Measurements from ENCODE around the gene PLEKHA7. TPM values are rescaled to one million over a fixed set of nuclear protein-coding genes. Genes with fewer than 3 reads are reported as not detected.
A peak's percentile ranks its signal among the peaks of the same experiment; 100 is the strongest.
"Not testable (repeated sequence)": the region's sequence is repeated elsewhere in the genome, so short reads cannot be mapped to it uniquely, and the experiment has no call there.

Gene PLEKHA7
- total RNA-seq, 1 experiment from 2014 or later: 1.7 TPM

DNA sequence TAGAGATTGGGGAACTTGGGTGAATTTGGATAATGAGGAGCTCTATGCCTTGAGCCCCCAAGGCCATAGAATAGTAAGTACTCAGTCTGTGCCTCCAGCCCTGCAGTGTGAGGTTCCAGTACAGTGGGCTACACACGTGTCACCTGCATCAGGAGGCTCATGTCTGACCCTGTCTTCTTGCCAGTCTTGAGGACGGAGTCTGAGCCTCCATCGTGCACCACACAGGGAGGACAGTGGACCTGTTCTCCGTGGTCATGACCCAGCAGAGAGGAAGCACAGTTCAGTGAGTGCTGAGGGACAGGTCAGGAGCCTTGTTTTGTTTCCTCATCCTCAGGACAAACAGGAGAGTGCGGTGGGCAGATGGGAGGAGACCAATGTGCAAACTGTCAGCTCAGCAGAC is 32.5 kb upstream of the PLEKHA7 start:
- ChIA-PET POLR2A (ENCODE audit: low non-redundant PET) (no interaction called here), CTCF (no interaction called here)
- no TSS peak for BruUV-seq (replicated peaks)
- no peaks in the 10 kb centered on the region for H3K27me3 ChIP-seq (replicated peaks; ENCODE audit: insufficient read depth, low read depth, low read length, poor library complexity)
- H3K4me1 ChIP-seq (ENCODE audit: insufficient read depth, low read length, poor library complexity, severe bottlenecking): no peaks in the 10 kb centered on the region
- H3K9me3 ChIP-seq (ENCODE audit: low read depth, low read length, poor library complexity, severe bottlenecking): no peaks in the 10 kb centered on the region
- H3K4me3 ChIP-seq (ENCODE audit: low read depth, low read length, poor library complexity, severe bottlenecking): no peak overlapping the region
- DNase-seq (ENCODE audit: low spot score): no peak
- H3K36me3 ChIP-seq (ENCODE audit: insufficient read depth, low read length, poor library complexity, severe bottlenecking): no peaks in the 10 kb centered on the region
- intact Hi-C loops (cut with micrococcal nuclease; ENCODE audit: unreplicated experiment): no loop called here
- TF ChIP-seq EZH2 (IDR thresholded peaks at IDR 0.05; ENCODE audit: borderline replicate concordance, low read depth, low read length, poor library complexity, severe bottlenecking): no peak
- TF ChIP-seq, protein P1, sequence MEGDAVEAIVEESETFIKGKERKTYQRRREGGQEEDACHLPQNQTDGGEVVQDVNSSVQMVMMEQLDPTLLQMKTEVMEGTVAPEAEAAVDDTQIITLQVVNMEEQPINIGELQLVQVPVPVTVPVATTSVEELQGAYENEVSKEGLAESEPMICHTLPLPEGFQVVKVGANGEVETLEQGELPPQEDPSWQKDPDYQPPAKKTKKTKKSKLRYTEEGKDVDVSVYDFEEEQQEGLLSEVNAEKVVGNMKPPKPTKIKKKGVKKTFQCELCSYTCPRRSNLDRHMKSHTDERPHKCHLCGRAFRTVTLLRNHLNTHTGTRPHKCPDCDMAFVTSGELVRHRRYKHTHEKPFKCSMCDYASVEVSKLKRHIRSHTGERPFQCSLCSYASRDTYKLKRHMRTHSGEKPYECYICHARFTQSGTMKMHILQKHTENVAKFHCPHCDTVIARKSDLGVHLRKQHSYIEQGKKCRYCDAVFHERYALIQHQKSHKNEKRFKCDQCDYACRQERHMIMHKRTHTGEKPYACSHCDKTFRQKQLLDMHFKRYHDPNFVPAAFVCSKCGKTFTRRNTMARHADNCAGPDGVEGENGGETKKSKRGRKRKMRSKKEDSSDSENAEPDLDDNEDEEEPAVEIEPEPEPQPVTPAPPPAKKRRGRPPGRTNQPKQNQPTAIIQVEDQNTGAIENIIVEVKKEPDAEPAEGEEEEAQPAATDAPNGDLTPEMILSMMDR (conservative IDR thresholded peaks at IDR 0.05; ENCODE audit: low read depth, low read length): no peak
- H3K27ac ChIP-seq (ENCODE audit: low read depth, low read length, poor library complexity, severe bottlenecking): no peak overlapping the region

DNA sequence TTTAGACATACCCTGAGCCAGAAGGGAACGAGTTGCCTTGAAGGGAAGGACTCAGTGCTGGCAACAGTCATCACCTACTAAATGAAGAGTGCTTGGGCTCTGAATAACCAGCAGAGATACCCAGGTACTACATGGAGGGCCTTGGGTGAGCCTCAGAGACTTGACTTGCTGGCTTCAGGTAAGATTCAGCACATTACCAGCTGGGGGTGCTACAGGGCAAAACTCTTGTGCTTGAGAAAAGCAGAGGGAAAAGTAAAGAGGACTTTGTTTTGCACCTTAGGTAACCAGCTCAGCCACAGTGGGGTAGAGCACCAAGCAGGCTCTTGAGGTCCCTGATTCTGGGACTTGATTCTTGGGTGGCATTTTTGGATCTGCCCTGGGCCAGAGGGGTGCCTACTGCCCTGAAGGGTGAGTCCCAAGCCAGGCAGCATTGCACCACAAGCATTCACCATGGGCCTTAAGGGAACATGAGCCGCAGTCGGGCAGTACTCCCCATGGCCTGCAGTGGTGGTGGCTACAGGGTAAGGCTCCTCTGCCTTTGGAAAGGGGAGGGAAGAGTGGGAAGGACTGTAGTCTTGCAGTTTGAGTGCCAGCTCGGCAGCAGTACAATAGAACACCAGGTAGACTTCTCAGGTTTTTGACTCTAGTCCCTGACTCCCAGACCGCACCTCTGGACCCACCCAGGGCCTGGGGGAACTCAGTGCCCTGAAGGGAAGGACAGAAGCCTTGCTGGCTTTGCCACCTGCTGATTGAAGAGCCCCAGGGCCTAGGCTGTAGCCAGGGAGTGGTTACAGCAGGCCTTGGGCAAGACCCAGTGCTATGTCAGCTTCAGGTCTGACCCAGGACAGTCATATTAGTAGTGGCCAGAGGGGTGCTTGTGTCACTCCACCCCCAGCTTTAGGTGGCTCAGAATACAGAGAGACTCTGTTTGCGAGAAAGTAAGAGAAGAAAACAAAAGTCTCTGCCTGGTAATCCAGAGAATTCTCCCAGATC is 22.7 kb upstream of the PLEKHA7 start:
- no TSS peak for BruUV-seq (replicated peaks)
- intact Hi-C loops (cut with micrococcal nuclease; ENCODE audit: unreplicated experiment): no loop called here
- H3K27ac ChIP-seq (ENCODE audit: low read depth, low read length, poor library complexity, severe bottlenecking): no peak overlapping the region
- CTCF ChIA-PET: no interaction called here
- no peak overlapping the region for H3K4me3 ChIP-seq (ENCODE audit: low read depth, low read length, poor library complexity, severe bottlenecking)
- POLR2A ChIA-PET (ENCODE audit: low non-redundant PET): no interaction called here
- no peak for TF ChIP-seq EZH2 (IDR thresholded peaks at IDR 0.05; ENCODE audit: borderline replicate concordance, low read depth, low read length, poor library complexity, severe bottlenecking)
- TF ChIP-seq, protein P1 (conservative IDR thresholded peaks at IDR 0.05; ENCODE audit: low read depth, low read length): peak; percentile 34; the same call in 1 of the 2 replicates
- DNase-seq (ENCODE audit: low spot score): peak; percentile 13
- H3K27me3 ChIP-seq (replicated peaks; ENCODE audit: insufficient read depth, low read depth, low read length, poor library complexity): no peaks in the 10 kb centered on the region
- no peaks in the 10 kb centered on the region for H3K4me1 ChIP-seq (ENCODE audit: insufficient read depth, low read length, poor library complexity, severe bottlenecking)
- H3K36me3 ChIP-seq (ENCODE audit: insufficient read depth, low read length, poor library complexity, severe bottlenecking): no peaks in the 10 kb centered on the region
- no peaks in the 10 kb centered on the region for H3K9me3 ChIP-seq (ENCODE audit: low read depth, low read length, poor library complexity, severe bottlenecking)

DNA sequence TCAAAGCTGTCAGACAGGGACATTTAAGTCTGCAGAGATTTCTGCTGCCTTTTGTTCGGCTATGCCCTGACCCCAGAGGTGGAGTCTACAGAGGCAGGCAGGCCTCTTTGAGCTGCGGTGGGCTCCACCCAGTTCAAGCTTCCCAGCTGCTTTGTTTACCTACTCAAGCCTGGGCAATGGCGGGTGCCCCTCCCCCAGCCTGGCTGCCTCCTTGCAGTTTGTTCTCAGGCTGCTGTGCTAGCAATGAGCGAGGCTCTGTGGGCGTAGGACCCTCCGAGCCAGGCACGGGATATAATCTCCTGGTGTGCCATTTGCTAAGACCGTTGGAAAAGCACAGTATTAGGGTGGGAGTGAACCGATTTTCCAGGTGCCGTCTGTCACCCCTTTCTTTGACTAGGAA is 19.8 kb upstream of the PLEKHA7 start:
- H3K4me1 ChIP-seq (ENCODE audit: insufficient read depth, low read length, poor library complexity, severe bottlenecking); H3K9me3 ChIP-seq (ENCODE audit: low read depth, low read length, poor library complexity, severe bottlenecking); H3K27me3 ChIP-seq (replicated peaks; ENCODE audit: insufficient read depth, low read depth, low read length, poor library complexity); CTCF ChIA-PET; H3K27ac ChIP-seq (ENCODE audit: low read depth, low read length, poor library complexity, severe bottlenecking); intact Hi-C loops (cut with micrococcal nuclease; ENCODE audit: unreplicated experiment); H3K36me3 ChIP-seq (ENCODE audit: insufficient read depth, low read length, poor library complexity, severe bottlenecking); POLR2A ChIA-PET (ENCODE audit: low non-redundant PET); BruUV-seq (replicated peaks); DNase-seq (ENCODE audit: low spot score); H3K4me3 ChIP-seq (ENCODE audit: low read depth, low read length, poor library complexity, severe bottlenecking): not testable (repeated sequence)
